Fibroblast of pulmonary artery (primary cell): Measurements from ENCODE around the gene RTP2.

Source experiments
- DNase-seq: peaks from one replicate; pipeline ENCODE4 v3.0.0-alpha.2; 2010; ENCODE audit warnings: low read depth
- H3K4me3 ChIP-seq: replicated peaks from 2 replicates; pipeline ENCODE4 v1.5.1; 2011; ENCODE audit warnings: low read depth, mild to moderate bottlenecking, control low read depth, low read length, moderate library complexity
- CTCF ChIP-seq: IDR thresholded peaks from 2 replicates; pipeline ENCODE4 v1.5.1; 2011; ENCODE audit warnings: mild to moderate bottlenecking, control low read depth, low read length, inconsistent platforms; ENCODE audit errors: missing control alignments

The RTP2 gene

GRCh38 chr3:187737368-187738070, 35.2 kb upstream of the RTP2 start:
- peak; percentile 86 for DNase-seq

GRCh38 chr3:187737006-187737367, 34.6 kb upstream of the RTP2 start:
- no peak for DNase-seq
- H3K4me3 ChIP-seq = peak overlapping the region; percentile 94
- no peak for TF ChIP-seq CTCF

More at GRCh38 chr3:187737368-187738070, 35.2 kb upstream of the RTP2 start:
- TF ChIP-seq CTCF = no peak
- H3K4me3 ChIP-seq = peak overlapping the region; percentile 94

GRCh38 chr3:187736418-187736871, 34.1 kb upstream of the RTP2 start:
- H3K4me3 ChIP-seq = peak overlapping the region; percentile 94
- DNase-seq = peak; percentile 76
- no peak for TF ChIP-seq CTCF

- no peak for TF ChIP-seq CTCF
- no peak for DNase-seq
- no peak overlapping the region for H3K4me3 ChIP-seq
These were observed 33.5 kb upstream of the RTP2 start for GRCh38 chr3:187735837-187736236.

GRCh38 chr3:187735383-187735782, 33.0 kb upstream of the RTP2 start:
- no peak for TF ChIP-seq CTCF
- no peak overlapping the region for H3K4me3 ChIP-seq
- DNase-seq = no peak

GRCh38 chr3:187734841-187735240, 32.5 kb upstream of the RTP2 start:
- no peak overlapping the region for H3K4me3 ChIP-seq
- no peak for TF ChIP-seq CTCF
- DNase-seq = no peak

GRCh38 chr3:187733371-187733770, 31.0 kb upstream of the RTP2 start:
- no peak overlapping the region for H3K4me3 ChIP-seq
- no peak for TF ChIP-seq CTCF
- DNase-seq = no peak
